Measurements from ENCODE around the gene PRRT3. TPM values are rescaled to one million over a fixed set of nuclear protein-coding genes. Genes with fewer than 3 reads are reported as not detected.

PRRT3 gene
- total and polyA plus RNA-seq, 2 experiments from 2014 or later: 4.3 to 6.9 TPM

GRCh38 chr3:9994086-9994844 is 42.1 kb upstream of the PRRT3 start:
- Mint-ChIP-seq H3K4me3 (no peak overlapping the region), H3K36me3 (ENCODE audit: low read depth) (peaks cover 51% of the 10 kb centered on the region), H3K9me3 (no peaks in the 10 kb centered on the region), H3K4me1 (no peaks in the 10 kb centered on the region), H3K27ac (no peak overlapping the region), H3K27me3 (ENCODE audit: insufficient read depth, low read depth, poor library complexity) (peaks cover 3% of the 10 kb centered on the region)
- H4K20me1 ChIP-seq (replicated peaks; ENCODE audit: insufficient read depth): peaks cover 23% of the 10 kb centered on the region
- no peak for TF ChIP-seq ZNF114 (CRISPR knock-in tag; IDR thresholded peaks at IDR 0.05)
- TF ChIP-seq ZNF462 (CRISPR knock-in tag; IDR thresholded peaks at IDR 0.05): no peak
- no peak for TF ChIP-seq POLR2AphosphoS5 (IDR thresholded peaks at IDR 0.05; ENCODE audit: low read depth)
- TF ChIP-seq ETS1 (IDR thresholded peaks at IDR 0.05): no peak
- no peak for TF ChIP-seq STAT1 (IDR thresholded peaks at IDR 0.05; ENCODE audit: unreplicated experiment)
- no peak for TF ChIP-seq EZH2 (IDR thresholded peaks at IDR 0.05; ENCODE audit: low read depth, unreplicated experiment)
- TF ChIP-seq NANOG (IDR thresholded peaks at IDR 0.05; ENCODE audit: borderline replicate concordance): no peak
- TF ChIP-seq REST (IDR thresholded peaks at IDR 0.05; ENCODE audit: unreplicated experiment): no peak
- no peak for TF ChIP-seq JUNB (IDR thresholded peaks at IDR 0.05; ENCODE audit: unreplicated experiment)
- TF ChIP-seq CTCF (conservative IDR thresholded peaks at IDR 0.05; ENCODE audit: low read depth in 2 of 2): no peak
- TF ChIP-seq CREB1 (CRISPR knock-in tag; IDR thresholded peaks at IDR 0.05; ENCODE audit: low read depth): no peak
- TF ChIP-seq ZNF331 (CRISPR knock-in tag; IDR thresholded peaks at IDR 0.05; ENCODE audit: low read depth): no peak
- no peak for TF ChIP-seq EZH2phosphoT487 (IDR thresholded peaks at IDR 0.05; ENCODE audit: unreplicated experiment)
- no peak overlapping the region for H2AFZ ChIP-seq
- H3K4me1 ChIP-seq (ENCODE audit: insufficient read depth): no peaks in the 10 kb centered on the region
- H3K27me3 ChIP-seq (ENCODE audit: insufficient read depth): no peaks in the 10 kb centered on the region
- no peak overlapping the region for H3K4me2 ChIP-seq
- H3K27ac ChIP-seq (ENCODE audit: low read depth): no peak overlapping the region
- no peaks in the 10 kb centered on the region for H3K9me2 ChIP-seq (ENCODE audit: insufficient read depth)
- H3K4me3 ChIP-seq: no peak overlapping the region
- H3K36me3 ChIP-seq (ENCODE audit: insufficient read depth): peaks cover 4% of the 10 kb centered on the region; the same call in 1 of the 2 replicates
- no peak for ATAC-seq
- H3K79me2 ChIP-seq (replicated peaks; ENCODE audit: insufficient read depth): peaks cover 87% of the 10 kb centered on the region
- DNase-seq (ENCODE audit: low spot score): no peak
- H3F3A ChIP-seq (replicated peaks; ENCODE audit: low read depth): no peaks in the 10 kb centered on the region
